ENCODE data around the gene ZNF627.

DNA sequence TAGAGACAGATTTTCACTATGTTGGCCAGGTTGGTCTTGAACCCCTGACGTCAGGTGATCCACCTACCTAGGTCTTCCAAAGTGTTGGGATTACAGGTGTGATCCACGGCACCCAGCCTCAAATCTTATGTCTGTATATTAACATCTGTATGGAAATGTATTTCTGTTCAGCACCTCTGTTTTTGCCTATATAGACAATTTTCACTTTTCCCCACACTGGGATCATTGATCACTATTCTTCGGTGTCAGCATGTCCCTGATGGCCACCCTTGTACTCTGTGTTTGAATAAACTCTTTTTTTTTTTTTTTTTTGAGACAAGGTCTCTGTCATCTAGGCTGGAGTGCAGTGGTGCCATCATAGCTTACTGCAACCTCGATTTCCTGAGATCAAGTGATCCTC, 3.2 kb upstream of the ZNF627 start:
- TF ChIP-seq, protein P1, sequence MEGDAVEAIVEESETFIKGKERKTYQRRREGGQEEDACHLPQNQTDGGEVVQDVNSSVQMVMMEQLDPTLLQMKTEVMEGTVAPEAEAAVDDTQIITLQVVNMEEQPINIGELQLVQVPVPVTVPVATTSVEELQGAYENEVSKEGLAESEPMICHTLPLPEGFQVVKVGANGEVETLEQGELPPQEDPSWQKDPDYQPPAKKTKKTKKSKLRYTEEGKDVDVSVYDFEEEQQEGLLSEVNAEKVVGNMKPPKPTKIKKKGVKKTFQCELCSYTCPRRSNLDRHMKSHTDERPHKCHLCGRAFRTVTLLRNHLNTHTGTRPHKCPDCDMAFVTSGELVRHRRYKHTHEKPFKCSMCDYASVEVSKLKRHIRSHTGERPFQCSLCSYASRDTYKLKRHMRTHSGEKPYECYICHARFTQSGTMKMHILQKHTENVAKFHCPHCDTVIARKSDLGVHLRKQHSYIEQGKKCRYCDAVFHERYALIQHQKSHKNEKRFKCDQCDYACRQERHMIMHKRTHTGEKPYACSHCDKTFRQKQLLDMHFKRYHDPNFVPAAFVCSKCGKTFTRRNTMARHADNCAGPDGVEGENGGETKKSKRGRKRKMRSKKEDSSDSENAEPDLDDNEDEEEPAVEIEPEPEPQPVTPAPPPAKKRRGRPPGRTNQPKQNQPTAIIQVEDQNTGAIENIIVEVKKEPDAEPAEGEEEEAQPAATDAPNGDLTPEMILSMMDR (IDR thresholded peaks at IDR 0.05; ENCODE audit: borderline replicate concordance, extremely low read depth, low read length, poor library complexity, severe bottlenecking), result no peak
- TF ChIP-seq EZH2 (IDR thresholded peaks at IDR 0.05; ENCODE audit: borderline replicate concordance, low read depth, low read length, severe bottlenecking), result no peak

Data from DND-41 (cell line).